ENCODE data around the gene PAPPA. TPM values are rescaled to one million over a fixed set of nuclear protein-coding genes. Genes with fewer than 3 reads are reported as not detected.

Gene PAPPA
- polyA plus RNA-seq, 1 donor from 2014 or later: 0.41 TPM

GRCh38 chr9:116276651-116277121, 123.1 kb downstream of the PAPPA start:
- Histone ChIP-seq H3F3A (ENCODE audit: insufficient read depth, low read length, poor library complexity, severe bottlenecking) (no peaks in the 10 kb centered on the region), H3K9ac (ENCODE audit: low read length) (no peak overlapping the region), H3K27me3 (ENCODE audit: insufficient read depth, low read depth, low read length) (peaks cover 1% of the 10 kb centered on the region), H3K4me3 (ENCODE audit: low read length) (no peak overlapping the region), H3K9me2 (ENCODE audit: insufficient read depth, low read length) (no peaks in the 10 kb centered on the region), H3K79me2 (replicated peaks; ENCODE audit: insufficient read depth, low read length) (no peaks in the 10 kb centered on the region), H3K4me2 (ENCODE audit: low read length) (no peak overlapping the region), H4K20me1 (ENCODE audit: insufficient read depth) (no peaks in the 10 kb centered on the region), H3K27ac (ENCODE audit: low read length) (no peak overlapping the region), H3K9me3 (ENCODE audit: low read length) (no peaks in the 10 kb centered on the region), H3K36me3 (ENCODE audit: insufficient read depth, low read length) (no peaks in the 10 kb centered on the region), H2AFZ (ENCODE audit: low read depth, low read length) (no peak overlapping the region)
- TF ChIP-seq, protein P1, sequence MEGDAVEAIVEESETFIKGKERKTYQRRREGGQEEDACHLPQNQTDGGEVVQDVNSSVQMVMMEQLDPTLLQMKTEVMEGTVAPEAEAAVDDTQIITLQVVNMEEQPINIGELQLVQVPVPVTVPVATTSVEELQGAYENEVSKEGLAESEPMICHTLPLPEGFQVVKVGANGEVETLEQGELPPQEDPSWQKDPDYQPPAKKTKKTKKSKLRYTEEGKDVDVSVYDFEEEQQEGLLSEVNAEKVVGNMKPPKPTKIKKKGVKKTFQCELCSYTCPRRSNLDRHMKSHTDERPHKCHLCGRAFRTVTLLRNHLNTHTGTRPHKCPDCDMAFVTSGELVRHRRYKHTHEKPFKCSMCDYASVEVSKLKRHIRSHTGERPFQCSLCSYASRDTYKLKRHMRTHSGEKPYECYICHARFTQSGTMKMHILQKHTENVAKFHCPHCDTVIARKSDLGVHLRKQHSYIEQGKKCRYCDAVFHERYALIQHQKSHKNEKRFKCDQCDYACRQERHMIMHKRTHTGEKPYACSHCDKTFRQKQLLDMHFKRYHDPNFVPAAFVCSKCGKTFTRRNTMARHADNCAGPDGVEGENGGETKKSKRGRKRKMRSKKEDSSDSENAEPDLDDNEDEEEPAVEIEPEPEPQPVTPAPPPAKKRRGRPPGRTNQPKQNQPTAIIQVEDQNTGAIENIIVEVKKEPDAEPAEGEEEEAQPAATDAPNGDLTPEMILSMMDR (IDR thresholded peaks at IDR 0.05; ENCODE audit: poor library complexity, severe bottlenecking): no peak
- TF ChIP-seq SMC3 (conservative IDR thresholded peaks at IDR 0.05; ENCODE audit: poor library complexity) (no peak), TAF1 (IDR thresholded peaks at IDR 0.05; ENCODE audit: low read depth) (no peak), POLR2AphosphoS5 (IDR thresholded peaks at IDR 0.05) (no peak), RAD21 (conservative IDR thresholded peaks at IDR 0.05) (no peak)

DNA sequence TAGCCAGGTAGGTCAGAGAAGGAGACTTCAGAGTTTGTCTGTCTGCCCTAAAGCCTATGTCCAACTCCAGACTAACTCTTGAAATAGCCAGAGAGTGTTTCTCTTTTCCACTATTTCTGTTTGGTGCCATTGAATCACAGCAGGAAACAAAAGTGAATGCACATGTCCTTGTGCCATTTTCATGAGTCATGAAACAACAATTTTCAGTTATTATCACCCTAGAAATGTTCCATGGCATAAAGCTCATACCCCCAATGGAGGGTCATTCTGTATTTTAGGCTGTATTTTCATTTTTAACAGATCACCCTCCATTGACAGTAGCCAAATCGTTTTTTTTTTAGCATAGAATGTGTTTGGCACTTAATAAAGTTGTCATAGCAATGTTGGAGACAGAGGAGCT, 124.7 kb downstream of the PAPPA start:
- H3K9me2 ChIP-seq (ENCODE audit: insufficient read depth, low read length): no peaks in the 10 kb centered on the region
- no peaks in the 10 kb centered on the region for H3K36me3 ChIP-seq (ENCODE audit: insufficient read depth, low read length)
- no peaks in the 10 kb centered on the region for H3K79me2 ChIP-seq (replicated peaks; ENCODE audit: insufficient read depth, low read length)
- no peak overlapping the region for H3K4me3 ChIP-seq (ENCODE audit: low read length)
- H3K27ac ChIP-seq (ENCODE audit: low read length): no peak overlapping the region
- H4K20me1 ChIP-seq (ENCODE audit: insufficient read depth): no peaks in the 10 kb centered on the region
- H3K9ac ChIP-seq (ENCODE audit: low read length): no peak overlapping the region
- no peak overlapping the region for H3K4me2 ChIP-seq (ENCODE audit: low read length)
- no peaks in the 10 kb centered on the region for H3F3A ChIP-seq (ENCODE audit: insufficient read depth, low read length, poor library complexity, severe bottlenecking)
- TF ChIP-seq, protein P1 (IDR thresholded peaks at IDR 0.05; ENCODE audit: poor library complexity, severe bottlenecking): no peak
- no peak for TF ChIP-seq TAF1 (IDR thresholded peaks at IDR 0.05; ENCODE audit: low read depth)
- H2AFZ ChIP-seq (ENCODE audit: low read depth, low read length): no peak overlapping the region
- peaks cover 8% of the 10 kb centered on the region for H3K27me3 ChIP-seq (ENCODE audit: insufficient read depth, low read depth, low read length)
- H3K9me3 ChIP-seq (ENCODE audit: low read length): no peaks in the 10 kb centered on the region

DNA sequence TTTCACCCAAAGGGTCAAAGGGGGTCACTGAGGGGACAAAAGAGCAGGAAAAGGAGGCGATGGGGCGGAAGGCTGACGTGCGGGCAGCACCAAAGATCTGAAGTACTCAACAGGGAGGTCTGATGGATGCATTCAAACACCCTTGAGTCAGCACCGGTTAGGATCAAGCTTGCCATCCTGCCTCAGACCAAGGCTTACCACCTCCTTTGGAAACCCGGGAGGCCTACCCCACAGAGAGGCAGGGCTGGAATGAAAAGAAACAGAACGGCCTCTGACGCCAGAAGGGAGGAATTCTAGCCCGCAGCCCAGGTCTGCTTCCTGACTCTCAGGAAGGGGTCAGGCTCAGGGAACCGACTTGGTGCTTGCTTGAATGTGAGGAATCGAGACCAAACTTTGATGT, 125.6 kb downstream of the PAPPA start:
- H3F3A ChIP-seq (ENCODE audit: insufficient read depth, low read length, poor library complexity, severe bottlenecking): no peaks in the 10 kb centered on the region
- TF ChIP-seq TAF1 (IDR thresholded peaks at IDR 0.05; ENCODE audit: low read depth): no peak
- TF ChIP-seq EP300 (conservative IDR thresholded peaks at IDR 0.05; ENCODE audit: poor library complexity, severe bottlenecking): no peak
- no peak for TF ChIP-seq POLR2AphosphoS5 (IDR thresholded peaks at IDR 0.05)
- no peak for TF ChIP-seq MXI1 (conservative IDR thresholded peaks at IDR 0.05; ENCODE audit: poor library complexity, severe bottlenecking)
- no peak for TF ChIP-seq SMC3 (conservative IDR thresholded peaks at IDR 0.05; ENCODE audit: poor library complexity)
- TF ChIP-seq EZH2 (IDR thresholded peaks at IDR 0.05; ENCODE audit: borderline replicate concordance, insufficient read depth, low read length, poor library complexity, severe bottlenecking): no peak
- no peak for TF ChIP-seq RAD21 (conservative IDR thresholded peaks at IDR 0.05)
- TF ChIP-seq, protein P1 (IDR thresholded peaks at IDR 0.05; ENCODE audit: poor library complexity, severe bottlenecking): no peak
- TF ChIP-seq REST (IDR thresholded peaks at IDR 0.05; ENCODE audit: borderline replicate concordance): no peak
- peaks cover 17% of the 10 kb centered on the region for H3K27me3 ChIP-seq (ENCODE audit: insufficient read depth, low read depth, low read length)
- H3K4me2 ChIP-seq (ENCODE audit: low read length): no peak overlapping the region
- H3K36me3 ChIP-seq (ENCODE audit: insufficient read depth, low read length): no peaks in the 10 kb centered on the region
- no peak overlapping the region for H3K27ac ChIP-seq (ENCODE audit: low read length)
- no peaks in the 10 kb centered on the region for H3K79me2 ChIP-seq (replicated peaks; ENCODE audit: insufficient read depth, low read length)
- no peaks in the 10 kb centered on the region for H4K20me1 ChIP-seq (ENCODE audit: insufficient read depth)
- no peaks in the 10 kb centered on the region for H3K9me3 ChIP-seq (ENCODE audit: low read length)
- H3K9me2 ChIP-seq (ENCODE audit: insufficient read depth, low read length): no peaks in the 10 kb centered on the region
- no peak overlapping the region for H3K9ac ChIP-seq (ENCODE audit: low read length)
- no peak overlapping the region for H3K4me3 ChIP-seq (ENCODE audit: low read length)
- no peak overlapping the region for H2AFZ ChIP-seq (ENCODE audit: low read depth, low read length)
